Right ventricle myocardium inferior (tissue), 1 donor: ENCODE data around the gene NT5DC4. TPM values are rescaled to one million over a fixed set of nuclear protein-coding genes. Genes with fewer than 3 reads are reported as not detected.

ENCODE experiments used
- total RNA-seq: library from RNA; stranded (reverse); fragmentation: NEBNext Ultra II Directional; extraction: Animal tissue kit (Norgen Biotek cat#: 25700); gene quantifications from one replicate; pipeline ENCODE4 v1.2.1, GENCODE V29; 2021
- donor health status: DM: no; HTN: yes; CAD: no; lungs with severe emphysema.

NT5DC4 gene
- total RNA-seq, 1 donor from 2014 or later: not detected

Other genes starting within 250 kb of the NT5DC4 start
- gene TTL, start 238.9 kb upstream of the NT5DC4 start, total RNA-seq: 52.0 TPM
- 9.7 TPM for gene POLR1B, start 178.6 kb upstream of the NT5DC4 start, total RNA-seq
- gene CHCHD5, start 136.4 kb upstream of the NT5DC4 start, total RNA-seq: 20.8 TPM
- gene SLC20A1, start 75.1 kb upstream of the NT5DC4 start, total RNA-seq: 10.2 TPM
- 1.3 TPM for gene CKAP2L, start 43.6 kb downstream of the NT5DC4 start, total RNA-seq
- not detected for gene IL1A, start 63.5 kb downstream of the NT5DC4 start, total RNA-seq
- gene IL1B, start 115.8 kb downstream of the NT5DC4 start, total RNA-seq: not detected
- gene IL37, start 190.1 kb downstream of the NT5DC4 start, total RNA-seq: not detected